Measurements from ENCODE around the gene ANKRD27. TPM values are rescaled to one million over a fixed set of nuclear protein-coding genes. Genes with fewer than 3 reads are reported as not detected.
"Not testable (repeated sequence)": the region's sequence is repeated elsewhere in the genome, so short reads cannot be mapped to it uniquely, and the experiment has no call there.

The ANKRD27 gene
- total and polyA plus RNA-seq, 2 experiments from 2014 or later, result 24.3 to 32.6 TPM

- peaks cover 29% of the 10 kb centered on the region for H3K79me2 ChIP-seq
- no peaks in the 10 kb centered on the region for H3K9me2 ChIP-seq (replicated peaks; ENCODE audit: insufficient read depth)
- H3K27ac ChIP-seq, result peak overlapping the region; percentile 14
- H3K36me3 ChIP-seq (replicated peaks; ENCODE audit: insufficient read depth, low read depth), result no peaks in the 10 kb centered on the region
- H3K4me2 ChIP-seq, result no peak overlapping the region
- no peak overlapping the region for H3K4me3 ChIP-seq
- H4K20me1 ChIP-seq (ENCODE audit: insufficient read depth, poor library complexity, severe bottlenecking), result no peaks in the 10 kb centered on the region
- H3K4me1 ChIP-seq (ENCODE audit: insufficient read depth), result peaks cover 15% of the 10 kb centered on the region
- no peaks in the 10 kb centered on the region for H3K9me3 ChIP-seq (ENCODE audit: low read depth)
- H3K27me3 ChIP-seq, result no peaks in the 10 kb centered on the region
- 96% methylated on average over 14 of the region's 15 CpGs for WGBS (ENCODE audit: low lambda C conversion rate, missing lambda C conversion rate)
- TF ChIP-seq EZH2phosphoT487 (IDR thresholded peaks at IDR 0.05; ENCODE audit: low read depth, severe bottlenecking, unreplicated experiment), result no peak
- no peak for TF ChIP-seq EZH2 (IDR thresholded peaks at IDR 0.05; ENCODE audit: borderline replicate concordance)
- no peak for TF ChIP-seq CTCF (IDR thresholded peaks at IDR 0.05; ENCODE audit: poor library complexity)
- no peak overlapping the region for H2AFZ ChIP-seq
- DNase-seq (ENCODE audit: low spot score), result no peak
Observed at GRCh38 chr19:32653599-32653915, 21.4 kb downstream of the ANKRD27 start.

GRCh38 chr19:32652894-32653598, 21.9 kb downstream of the ANKRD27 start:
- Histone ChIP-seq H3K9me2 (replicated peaks; ENCODE audit: insufficient read depth) (no peaks in the 10 kb centered on the region), H3K36me3 (replicated peaks; ENCODE audit: insufficient read depth, low read depth) (no peaks in the 10 kb centered on the region), H4K20me1 (ENCODE audit: insufficient read depth, poor library complexity, severe bottlenecking) (no peaks in the 10 kb centered on the region), H3K9me3 (ENCODE audit: low read depth) (no peaks in the 10 kb centered on the region), H3K4me3 (no peak overlapping the region), H3K79me2 (peaks cover 29% of the 10 kb centered on the region), H2AFZ (no peak overlapping the region), H3K27ac (peak overlapping the region; percentile 14), H3K4me2 (no peak overlapping the region), H3K4me1 (ENCODE audit: insufficient read depth) (peaks cover 15% of the 10 kb centered on the region), H3K27me3 (no peaks in the 10 kb centered on the region)
- peak; percentile 55 for DNase-seq (ENCODE audit: low spot score)
- TF ChIP-seq EZH2 (IDR thresholded peaks at IDR 0.05; ENCODE audit: borderline replicate concordance) (no peak), CTCF (IDR thresholded peaks at IDR 0.05; ENCODE audit: poor library complexity) (no peak), EZH2phosphoT487 (IDR thresholded peaks at IDR 0.05; ENCODE audit: low read depth, severe bottlenecking, unreplicated experiment) (no peak)
- 72% methylated on average over 12 of the region's 12 CpGs for WGBS (ENCODE audit: low lambda C conversion rate, missing lambda C conversion rate)

- H3K4me2 ChIP-seq; DNase-seq (ENCODE audit: low spot score); H4K20me1 ChIP-seq (ENCODE audit: insufficient read depth, poor library complexity, severe bottlenecking); H3K36me3 ChIP-seq (replicated peaks; ENCODE audit: insufficient read depth, low read depth); H2AFZ ChIP-seq; H3K27me3 ChIP-seq; H3K4me3 ChIP-seq; H3K9me3 ChIP-seq (ENCODE audit: low read depth); H3K27ac ChIP-seq; H3K9me2 ChIP-seq (replicated peaks; ENCODE audit: insufficient read depth): not testable (repeated sequence)
- WGBS (ENCODE audit: low lambda C conversion rate, missing lambda C conversion rate), result 95% methylated on average over 13 of the region's 13 CpGs
- peaks cover 15% of the 10 kb centered on the region for H3K4me1 ChIP-seq (ENCODE audit: insufficient read depth)
- peaks cover 29% of the 10 kb centered on the region for H3K79me2 ChIP-seq
Observed at GRCh38 chr19:32652331-32652730, 22.6 kb downstream of the ANKRD27 start.

- Histone ChIP-seq H3K27ac (no peak overlapping the region), H3K36me3 (replicated peaks; ENCODE audit: insufficient read depth, low read depth) (no peaks in the 10 kb centered on the region), H2AFZ (no peak overlapping the region), H3K27me3 (no peaks in the 10 kb centered on the region), H4K20me1 (ENCODE audit: insufficient read depth, poor library complexity, severe bottlenecking) (no peaks in the 10 kb centered on the region), H3K4me2 (no peak overlapping the region), H3K79me2 (peaks cover 29% of the 10 kb centered on the region), H3K9me3 (ENCODE audit: low read depth) (no peaks in the 10 kb centered on the region), H3K9me2 (replicated peaks; ENCODE audit: insufficient read depth) (no peaks in the 10 kb centered on the region), H3K4me3 (no peak overlapping the region), H3K4me1 (ENCODE audit: insufficient read depth) (peaks cover 15% of the 10 kb centered on the region)
- peak; percentile 46 for DNase-seq (ENCODE audit: low spot score)
- WGBS (ENCODE audit: low lambda C conversion rate, missing lambda C conversion rate), result 66% methylated on average over 8 of the region's 8 CpGs
- TF ChIP-seq CTCF (IDR thresholded peaks at IDR 0.05; ENCODE audit: poor library complexity) (peak; percentile 16), EZH2 (IDR thresholded peaks at IDR 0.05; ENCODE audit: borderline replicate concordance) (no peak)
Observed at GRCh38 chr19:32651729-32652140, 23.2 kb downstream of the ANKRD27 start.

Measured in hepatocyte (in vitro differentiated cells).